Stimulated activated CD4-positive, alpha-beta T cell treated with anti-CD3 and anti-CD28 coated beads, TNF-alpha, amount 100 ng/mL, for 48 hours (primary cell): Measurements from ENCODE around the gene CBR1.

Experiments
- DNase-seq, 3 donors: peaks; one replicate each; pipeline ENCODE4 v3.0.0-alpha.2; 2020; ENCODE audit warnings: low read depth in 3 of 3

Gene CBR1

DNA sequence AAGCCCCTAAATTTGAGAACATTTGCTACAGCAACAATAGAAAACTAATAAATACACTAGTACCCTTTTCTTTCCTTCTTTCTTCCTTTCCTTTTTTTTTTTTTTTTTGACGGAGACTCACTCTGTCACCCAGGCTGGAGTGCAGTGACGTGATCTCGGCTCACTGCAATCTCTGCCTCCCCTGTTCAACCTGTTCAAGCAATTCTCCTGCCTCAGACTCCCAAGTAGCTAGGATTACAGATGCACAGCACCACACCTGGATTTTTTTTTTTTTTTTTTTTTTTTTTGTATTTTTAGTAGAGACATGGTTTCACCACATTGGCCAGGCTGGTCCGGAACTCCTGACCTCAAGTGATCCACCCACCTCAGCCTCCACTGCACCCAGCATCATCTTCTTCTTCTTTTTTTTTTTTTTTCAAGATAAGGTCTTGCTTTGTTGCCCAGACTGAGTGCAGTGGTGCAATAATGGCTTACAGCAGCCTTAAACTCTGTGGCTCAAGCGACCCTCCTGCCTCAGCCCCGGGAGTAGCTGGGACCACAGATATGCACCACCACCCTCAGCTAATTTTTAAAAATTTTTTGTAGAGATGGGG, 45.4 kb downstream of the CBR1 start:
- no peak for DNase-seq

- no peak for DNase-seq
Observed at GRCh38 chr21:36117286-36117741, 47.5 kb downstream of the CBR1 start.

GRCh38 chr21:36120304-36120888, 50.6 kb downstream of the CBR1 start:
- DNase-seq: no peak
